Measurements from ENCODE around the gene SEC22C.

GRCh38 chr3:42544492-42545283 lies 37.1 kb downstream of the SEC22C start:
- TF ChIP-seq CTCF (conservative IDR thresholded peaks at IDR 0.05 in 1 of 2, IDR thresholded peaks at IDR 0.05 in 1 of 2; ENCODE audit: low read depth in 1 of 2, low read length in 2 of 2), result peak; percentile 2 to 4
- no peak for TF ChIP-seq EZH2 (IDR thresholded peaks at IDR 0.05; ENCODE audit: low read length, missing control alignments)
